Activated CD4-positive, alpha-beta T cell treated with anti-CD3 and anti-CD28 coated beads, Interleukin-2, Interleukin-4, amounts not matched to agents 100 ng/mL and 50 ng/mL, durations not matched to agents 16 hours and 8 hours (primary cell): ENCODE results near the gene PTPRN2.

Experiments used
- DNase-seq: peaks from one replicate; pipeline ENCODE4 v3.0.0-alpha.2; 2020; ENCODE audit warnings: low spot score

The PTPRN2 gene

GRCh38 chr7:157682064-157682945, 905.3 kb downstream of the PTPRN2 start:
- DNase-seq: no peak

- DNase-seq: no peak
Measured at GRCh38 chr7:157679607-157680006, 908.0 kb downstream of the PTPRN2 start.

GRCh38 chr7:157678501-157678900, 909.1 kb downstream of the PTPRN2 start:
- DNase-seq: no peak

GRCh38 chr7:157676456-157677255, 911.0 kb downstream of the PTPRN2 start:
- no peak for DNase-seq

- DNase-seq: no peak
Measured at GRCh38 chr7:157676001-157676400, 911.6 kb downstream of the PTPRN2 start.

GRCh38 chr7:157675427-157675927, 912.1 kb downstream of the PTPRN2 start:
- DNase-seq: no peak

- no peak for DNase-seq
Measured at GRCh38 chr7:157674715-157675426, 912.8 kb downstream of the PTPRN2 start.

- DNase-seq: no peak
Measured at GRCh38 chr7:157674027-157674714, 913.5 kb downstream of the PTPRN2 start.

- DNase-seq: no peak
Measured at GRCh38 chr7:157673573-157673972, 914.0 kb downstream of the PTPRN2 start.

GRCh38 chr7:157671358-157672255, 916.0 kb downstream of the PTPRN2 start:
- no peak for DNase-seq

GRCh38 chr7:157670490-157671357, 916.9 kb downstream of the PTPRN2 start:
- no peak for DNase-seq

- DNase-seq: no peak
Measured at GRCh38 chr7:157669768-157670351, 917.8 kb downstream of the PTPRN2 start.

- no peak for DNase-seq
Measured at GRCh38 chr7:157668884-157669767, 918.5 kb downstream of the PTPRN2 start.

GRCh38 chr7:157668221-157668883, 919.3 kb downstream of the PTPRN2 start:
- no peak for DNase-seq

- no peak for DNase-seq
Measured at GRCh38 chr7:157667731-157668130, 919.9 kb downstream of the PTPRN2 start.

- DNase-seq: no peak
Measured at GRCh38 chr7:157667261-157667660, 920.4 kb downstream of the PTPRN2 start.

- no peak for DNase-seq
Measured at GRCh38 chr7:157666530-157667040, 921.0 kb downstream of the PTPRN2 start.
